ENCODE data around the gene ZFYVE16.
"Not testable (repeated sequence)": the region's sequence is repeated elsewhere in the genome, so short reads cannot be mapped to it uniquely, and the experiment has no call there.

The ZFYVE16 gene

DNA sequence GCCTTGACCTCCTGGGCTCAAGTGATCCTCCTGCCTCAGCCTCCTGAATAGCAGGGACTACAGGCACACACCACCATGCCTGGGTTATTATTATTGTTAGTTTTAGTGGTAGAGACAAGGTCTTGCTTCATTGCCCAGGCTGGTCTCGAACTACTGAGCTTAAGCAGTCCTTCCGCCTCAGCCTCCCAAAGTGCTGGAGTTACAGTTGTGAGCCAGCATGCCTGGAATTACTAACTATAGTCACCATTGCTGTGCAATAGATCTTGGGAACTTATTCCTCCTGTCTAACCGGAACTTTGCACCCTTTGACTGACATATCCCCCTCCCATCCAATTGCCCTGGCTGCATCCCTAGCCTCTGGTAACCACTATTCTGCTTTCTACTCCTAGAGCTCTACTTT is 83.4 kb downstream of the ZFYVE16 start:
- no peak for DNase-seq

DNA sequence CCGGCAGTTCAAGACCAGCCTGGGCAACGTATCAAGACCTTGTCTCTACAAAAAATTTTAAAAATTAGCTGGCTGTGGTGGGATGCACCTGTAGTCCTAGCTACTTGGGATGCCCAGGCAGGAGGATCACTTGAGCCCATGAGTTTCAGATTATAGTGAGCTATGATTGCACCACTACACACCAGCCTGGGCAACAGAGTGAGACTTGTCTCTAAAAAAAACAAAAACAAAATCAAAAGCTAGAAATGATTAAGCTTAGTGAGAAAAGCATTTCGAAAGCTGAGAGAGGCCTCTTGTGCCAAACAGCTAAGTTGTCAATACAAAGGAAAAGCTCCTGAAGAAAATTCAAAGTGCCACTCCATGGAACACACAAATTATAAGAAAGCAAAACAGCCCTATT is 84.9 kb downstream of the ZFYVE16 start:
- DNase-seq = no peak

DNA sequence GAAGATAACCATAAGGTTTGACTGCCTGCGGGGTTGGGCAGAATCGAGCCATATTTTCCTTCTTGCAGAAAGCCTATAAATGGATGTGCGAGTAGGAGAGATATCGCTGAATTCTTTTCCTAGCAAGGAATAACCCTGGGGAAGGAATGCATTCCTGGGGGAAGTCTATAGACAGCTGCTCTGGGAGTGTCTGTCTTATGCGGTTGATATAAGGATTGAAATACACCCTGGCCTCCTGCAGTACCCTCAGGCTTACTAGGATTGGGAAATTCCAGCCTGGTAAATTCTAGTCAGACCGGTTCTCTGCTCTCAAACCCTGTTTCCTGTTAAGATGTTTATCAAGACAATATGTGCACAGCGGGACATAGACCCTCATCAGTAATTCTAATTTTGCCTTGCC is 85.6 kb downstream of the ZFYVE16 start:
- DNase-seq = not testable (repeated sequence)

DNA sequence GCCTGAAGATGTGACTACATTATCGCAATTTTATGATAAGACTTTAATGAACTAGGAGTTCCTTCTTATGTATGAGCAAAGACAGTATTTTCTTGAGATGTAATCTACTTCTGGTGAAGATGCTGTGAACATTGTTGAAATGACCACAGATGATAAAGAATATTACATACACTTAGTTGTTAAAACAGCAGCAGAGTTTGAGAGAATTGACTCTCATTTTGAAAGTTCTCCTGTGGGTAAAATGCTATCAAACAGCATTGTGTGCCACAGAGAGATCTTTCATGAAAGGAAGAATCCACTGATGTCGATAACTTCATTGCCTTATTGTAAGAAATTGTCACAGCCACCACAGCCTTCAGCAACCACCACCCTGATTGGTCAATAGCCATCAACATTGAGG is 88.0 kb downstream of the ZFYVE16 start:
- no peak for DNase-seq

DNA sequence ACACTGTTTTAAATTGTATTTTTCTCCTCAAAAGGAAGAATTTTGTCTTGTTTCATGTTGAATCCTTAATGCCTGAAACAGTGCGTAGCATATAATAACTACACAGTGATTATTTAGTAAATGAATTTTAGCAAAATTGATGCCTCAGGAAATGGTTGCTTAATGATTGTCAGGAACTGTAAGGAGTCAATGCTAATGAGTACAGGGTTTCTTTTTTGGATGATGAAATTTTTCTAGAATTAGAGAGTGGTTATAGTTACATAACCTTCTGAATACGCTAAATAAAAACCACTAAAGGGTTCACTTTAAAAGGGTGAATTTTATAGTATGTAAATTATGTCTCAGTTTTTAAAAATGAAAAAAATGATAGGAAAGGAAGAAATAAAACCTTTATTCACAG is 94.9 kb downstream of the ZFYVE16 start:
- DNase-seq = no peak

DNA sequence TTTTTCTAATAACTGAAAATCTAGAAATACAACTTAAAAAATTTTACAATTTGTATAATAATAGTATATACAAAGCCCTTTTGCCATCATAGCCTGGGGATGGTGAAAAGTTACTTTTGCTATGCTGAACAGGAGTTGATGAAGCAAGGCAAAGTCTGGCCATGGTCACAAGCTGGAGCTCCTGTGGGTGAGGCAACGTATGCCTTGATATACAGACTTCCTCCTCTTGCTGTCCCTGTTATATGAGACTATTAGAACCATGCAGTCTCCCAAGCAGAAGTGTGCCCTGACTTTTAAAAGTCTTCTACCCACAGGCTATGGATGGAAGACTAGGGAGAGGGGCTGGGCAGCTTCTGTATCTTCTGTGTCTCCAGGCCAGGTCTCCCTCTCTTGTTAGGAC is 95.8 kb downstream of the ZFYVE16 start:
- DNase-seq = no peak

DNA sequence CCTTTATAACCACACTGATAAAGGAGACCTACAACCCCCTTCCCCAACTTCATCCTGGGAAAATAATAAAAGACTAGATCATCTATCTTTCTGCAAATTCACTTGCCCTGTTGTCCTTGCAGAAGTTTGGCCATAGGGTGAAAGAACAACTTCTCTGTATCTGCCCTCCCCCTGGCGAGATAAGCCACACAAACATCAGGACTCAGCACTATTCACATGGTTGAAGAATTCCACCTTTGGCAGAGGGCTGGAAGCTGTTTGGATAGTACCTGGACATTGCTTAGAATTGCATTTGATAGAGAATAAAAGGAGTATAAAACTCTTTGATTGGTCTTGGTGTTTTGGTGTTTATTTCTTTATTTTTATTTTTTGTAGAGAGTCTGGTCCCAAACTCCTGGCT is 97.0 kb downstream of the ZFYVE16 start:
- no peak for DNase-seq

DNA sequence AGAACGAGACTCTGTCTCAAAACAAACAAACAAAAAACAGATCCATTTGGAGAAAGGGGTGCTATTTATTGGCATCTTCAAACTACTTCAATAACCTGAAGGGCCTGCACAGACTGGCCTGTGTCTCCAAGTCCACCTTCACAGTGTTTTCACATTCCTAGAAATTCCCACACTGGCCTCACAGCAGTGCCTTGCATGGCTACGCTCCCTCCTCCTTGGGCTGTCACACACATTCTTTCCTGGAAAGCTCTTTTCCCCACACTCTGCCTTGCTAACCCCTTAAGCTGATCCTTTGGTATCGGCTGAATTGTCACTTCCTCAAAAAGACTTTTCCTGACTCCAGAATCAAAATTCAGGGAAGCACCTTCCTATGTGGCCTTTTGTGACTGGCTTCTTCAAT is 99.8 kb downstream of the ZFYVE16 start:
- no peak for DNase-seq

DNA sequence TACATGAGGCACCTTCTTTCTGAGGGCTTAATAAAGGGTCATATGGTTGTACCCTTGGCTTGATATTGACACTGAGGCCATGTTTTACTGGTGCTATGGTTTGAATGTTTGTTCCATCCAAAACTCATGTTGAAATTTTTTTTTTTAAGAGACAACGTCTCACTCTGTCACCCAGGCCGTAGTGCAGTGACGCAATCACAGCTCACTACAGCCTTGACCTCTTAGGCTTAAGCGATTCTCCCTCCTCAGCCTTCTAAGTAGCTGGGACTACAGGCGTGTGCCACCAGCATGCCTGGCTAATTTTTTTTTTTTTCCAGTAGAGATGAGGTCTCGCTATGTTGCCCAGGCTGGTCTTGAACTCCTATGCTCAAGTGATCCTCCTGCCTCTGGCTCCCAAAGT is 101.0 kb downstream of the ZFYVE16 start:
- no peak for DNase-seq

DNA sequence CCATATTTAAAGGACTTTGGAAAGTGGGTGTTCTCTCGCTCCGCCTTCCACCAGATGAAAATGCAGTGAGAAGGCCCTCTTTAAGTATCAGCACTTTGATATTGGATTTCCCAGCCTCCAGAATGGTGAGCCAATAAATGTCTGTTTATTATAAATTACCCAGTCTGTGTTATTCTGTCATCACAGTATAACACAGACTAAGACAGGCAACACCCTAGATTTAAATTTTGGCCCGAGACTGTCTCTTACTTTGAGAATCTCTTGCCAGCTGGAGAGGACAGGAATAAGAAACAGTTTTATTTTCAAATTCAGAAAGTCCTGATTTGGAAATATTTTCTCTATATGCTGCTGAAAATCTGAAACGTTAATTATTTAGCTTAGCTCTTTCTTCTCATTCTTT is 101.5 kb downstream of the ZFYVE16 start:
- DNase-seq = no peak

DNA sequence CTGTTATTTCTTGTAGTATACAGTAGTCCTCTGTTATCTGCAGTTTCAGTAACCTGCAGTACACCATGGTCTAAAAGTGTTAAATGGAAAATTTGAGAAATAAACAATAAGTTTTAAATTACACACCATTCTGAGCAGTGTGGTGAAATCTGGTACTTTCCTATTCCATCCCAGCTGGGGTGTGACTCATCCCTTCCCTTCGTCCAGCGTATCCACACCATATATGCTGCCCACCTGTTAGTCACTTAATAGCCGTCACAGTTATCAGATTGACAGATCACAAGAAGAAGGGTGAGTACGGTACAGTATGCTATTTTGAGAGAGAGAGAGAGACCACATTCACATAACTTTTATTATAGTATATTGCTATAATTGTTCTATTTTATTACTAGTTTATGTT is 109.0 kb downstream of the ZFYVE16 start:
- no peak for DNase-seq

Data from NCI-H2081 (cell line).